ENCODE data around the gene SNN.

The SNN gene

DNA sequence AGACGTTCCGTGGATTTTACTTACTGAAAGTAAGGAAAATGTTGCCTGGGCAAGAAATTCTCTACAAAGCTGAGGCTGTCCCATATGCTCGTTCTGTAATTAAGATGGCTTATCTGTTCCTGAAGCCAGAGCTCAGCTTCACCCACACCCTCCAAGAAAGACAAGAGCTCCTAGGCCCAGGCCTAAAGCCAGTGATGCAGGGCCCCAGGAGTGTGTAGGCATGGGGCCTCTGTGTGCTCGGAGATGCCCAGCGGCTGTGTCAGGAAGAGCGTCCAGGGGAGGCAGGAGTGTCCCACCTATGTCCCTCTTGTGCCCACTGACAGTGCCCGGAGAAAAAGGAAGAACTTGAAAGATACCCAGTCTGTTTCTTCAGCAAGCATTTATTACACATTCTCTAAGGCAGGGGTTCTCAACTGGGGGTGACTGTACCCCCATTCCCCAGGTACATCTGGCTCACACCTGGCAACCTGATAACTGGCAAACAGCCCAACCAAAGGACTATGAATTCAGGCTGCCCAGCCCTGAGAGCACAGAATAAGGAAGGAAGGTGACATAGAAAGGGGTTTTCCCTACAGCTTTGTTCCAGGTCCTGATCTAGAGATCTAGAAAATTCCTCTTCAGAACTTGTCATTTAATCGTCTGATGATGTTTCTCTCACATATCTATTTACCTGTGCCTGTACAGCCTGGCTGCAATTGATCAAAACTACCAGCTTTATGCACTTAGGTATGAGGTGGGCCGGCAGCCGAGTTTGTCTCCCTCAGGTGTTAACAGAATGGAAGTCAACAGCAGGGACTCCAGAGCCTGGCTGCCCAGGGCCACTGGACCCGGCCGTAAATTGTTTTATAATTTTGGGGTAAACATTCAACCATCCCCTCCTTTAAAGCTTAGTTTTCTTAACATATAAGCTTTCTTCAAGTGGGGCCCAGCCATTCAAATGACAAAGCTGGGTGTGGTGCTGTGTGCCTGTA, 12.0 kb downstream of the SNN start:
- no peak for DNase-seq (ENCODE audit: low read depth in 2 of 2)

DNA sequence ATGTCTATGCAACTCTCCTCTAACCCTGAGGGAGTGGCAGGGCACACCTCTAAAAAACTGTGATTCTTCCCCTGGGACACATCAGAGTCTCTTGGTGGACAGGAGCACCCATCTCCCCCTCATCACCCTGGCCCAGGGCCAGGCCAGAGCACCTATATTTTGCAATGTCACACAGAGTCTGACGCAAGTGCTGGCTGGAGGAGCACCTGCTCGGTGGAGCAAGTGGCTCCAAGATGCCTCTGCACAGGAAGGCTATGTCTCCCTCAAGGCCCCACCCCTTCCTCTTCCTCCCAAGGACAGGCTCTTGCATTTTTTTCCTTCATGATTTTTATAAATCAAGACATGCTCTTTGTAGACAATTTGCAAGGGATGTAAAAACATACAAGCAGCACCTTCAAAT, 13.3 kb downstream of the SNN start:
- no peak for DNase-seq (ENCODE audit: low read depth in 2 of 2)

DNA sequence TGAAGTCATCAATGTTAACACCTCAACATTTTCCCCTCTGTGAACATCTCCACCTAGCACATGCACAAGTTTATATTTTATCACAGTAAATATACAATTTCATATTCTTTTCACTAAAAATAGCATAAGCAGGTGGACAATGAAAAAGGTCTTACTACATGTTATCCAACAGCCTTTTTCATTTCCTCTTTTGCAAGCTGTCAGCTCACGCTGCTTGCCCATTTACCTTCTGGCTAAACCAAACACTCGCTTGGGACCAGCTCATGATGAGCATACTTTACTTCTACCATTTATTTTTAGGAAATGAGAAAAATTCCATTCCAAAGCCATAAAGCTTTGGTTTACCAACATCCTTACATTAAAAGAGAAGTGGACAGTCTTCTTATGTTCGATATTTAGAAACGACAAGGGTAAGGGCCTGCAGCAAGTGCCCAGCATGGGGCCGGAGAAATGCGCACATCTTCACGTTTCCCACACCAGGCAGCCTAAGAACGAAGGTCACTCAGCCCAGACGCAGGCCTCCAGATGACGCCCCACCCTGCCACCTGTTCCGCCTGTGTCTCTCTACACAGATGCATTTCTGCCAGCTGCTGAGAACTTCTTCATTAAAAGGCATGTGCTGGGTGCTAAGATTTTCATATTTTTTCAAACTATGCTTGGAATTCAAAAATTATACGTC, 13.9 kb downstream of the SNN start:
- no peak for DNase-seq (ENCODE audit: low read depth in 2 of 2)

DNA sequence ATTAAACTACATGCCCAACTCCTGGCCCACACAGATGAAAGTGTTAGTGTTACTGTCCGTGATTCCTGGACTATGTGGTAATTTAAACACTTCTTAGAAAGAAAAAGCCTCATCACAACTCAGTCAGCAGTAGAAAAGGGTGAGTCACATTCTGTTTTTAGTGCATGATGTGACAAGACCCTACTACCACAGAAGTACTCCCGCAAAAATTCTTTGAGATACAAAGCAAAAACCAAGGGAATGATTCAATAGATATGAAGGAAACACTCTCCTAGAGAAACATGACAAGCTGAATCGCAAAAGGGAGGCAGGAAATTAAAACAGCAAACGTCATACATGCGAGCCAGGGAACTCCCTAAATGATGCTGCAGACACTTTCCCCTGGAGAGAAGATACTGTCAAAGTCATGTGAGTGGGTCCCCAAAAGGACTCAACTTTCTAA, 14.4 kb downstream of the SNN start:
- no peak for DNase-seq (ENCODE audit: low read depth in 2 of 2)

DNA sequence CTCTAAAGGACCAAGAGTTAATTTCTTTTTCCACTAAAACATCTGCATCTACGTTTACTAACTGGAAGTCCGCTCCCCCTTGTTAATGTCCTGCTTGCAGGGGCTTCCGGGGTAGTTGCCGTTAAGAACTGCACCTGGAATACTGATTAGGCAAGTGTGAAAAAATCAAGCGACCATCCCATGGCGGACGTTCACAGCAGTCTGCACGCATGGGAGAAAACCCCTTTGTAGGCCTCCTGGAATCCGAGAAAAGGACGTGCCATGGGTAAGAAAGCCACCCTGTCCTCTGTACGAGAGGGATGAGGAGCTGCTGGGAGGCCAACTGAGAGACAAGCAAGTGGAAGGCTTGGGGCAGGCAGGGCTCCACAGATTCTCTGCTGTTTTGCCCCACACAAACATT, 14.9 kb downstream of the SNN start:
- no peak for DNase-seq (ENCODE audit: low read depth in 2 of 2)

DNA sequence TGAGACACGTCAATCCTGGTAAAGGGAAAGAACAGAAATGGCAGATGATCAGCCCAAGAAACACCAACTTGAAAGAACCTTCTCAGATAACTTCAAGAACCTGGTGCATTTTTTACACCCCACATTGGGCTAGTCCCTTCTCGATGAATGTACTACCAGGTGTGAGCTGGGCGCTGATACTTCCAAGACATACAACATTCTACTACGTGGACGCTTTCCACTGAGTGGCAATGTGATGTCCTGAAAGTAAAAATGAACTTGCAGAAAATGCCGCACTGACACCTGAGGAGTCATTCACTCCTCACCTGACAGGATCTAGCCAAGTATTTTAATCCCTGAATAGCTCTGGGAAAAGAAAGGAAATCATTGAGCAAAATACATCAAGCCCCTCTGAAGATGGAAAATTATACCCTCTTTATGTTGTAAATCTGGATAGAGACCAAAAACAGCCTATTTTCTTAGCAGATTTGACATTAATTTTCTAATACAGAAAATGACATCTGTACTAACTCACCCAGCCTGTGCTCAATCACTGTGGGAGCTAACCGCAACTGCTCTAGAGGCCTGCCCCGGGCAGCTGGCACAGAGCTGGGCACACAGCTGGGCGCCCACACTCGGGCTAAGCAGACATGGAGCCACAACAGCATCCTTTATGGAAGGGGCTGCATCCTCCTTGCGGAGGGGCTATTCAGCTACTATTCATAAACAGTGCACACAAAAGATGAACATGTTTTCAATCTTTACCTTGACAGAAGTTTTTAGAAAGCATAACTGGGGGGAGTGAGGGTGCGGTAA, 16.2 kb downstream of the SNN start:
- DNase-seq (ENCODE audit: low read depth in 2 of 2) = no peak

DNA sequence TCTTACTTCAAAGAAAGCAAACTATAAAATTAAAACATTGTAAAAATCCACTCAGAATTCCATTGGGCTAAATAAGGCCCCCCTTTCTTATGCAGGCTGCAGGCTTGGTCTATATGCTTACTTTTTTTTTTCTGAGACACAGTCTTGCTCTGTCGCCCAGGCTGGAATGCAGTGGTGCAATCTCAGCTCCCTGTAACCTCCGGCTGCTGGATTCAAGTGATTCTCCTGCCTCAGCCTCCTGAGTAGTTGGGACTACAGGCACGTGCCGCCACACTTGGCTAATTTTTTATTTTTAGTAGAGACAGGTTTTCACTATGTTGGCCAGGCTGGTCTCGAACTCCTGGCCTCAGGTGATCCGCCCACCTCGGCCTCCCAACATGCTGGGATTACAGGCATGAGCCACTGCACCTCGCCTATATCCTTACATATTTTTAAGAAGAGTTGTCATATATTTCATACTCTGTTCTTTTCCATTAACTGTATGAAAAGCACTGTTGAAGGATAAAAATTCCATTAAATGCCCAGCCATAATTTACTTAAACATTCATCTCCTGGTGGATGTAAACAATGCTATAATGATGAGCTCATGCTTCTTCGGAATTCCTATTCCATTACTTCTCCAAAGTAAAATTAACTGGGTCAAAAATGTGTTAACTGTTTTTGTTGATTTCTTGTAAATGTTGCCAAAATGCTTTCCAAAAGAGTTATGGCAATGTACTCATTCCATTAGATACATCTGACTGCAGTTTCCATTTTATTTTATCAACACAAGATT, 17.8 kb downstream of the SNN start:
- DNase-seq (ENCODE audit: low read depth in 2 of 2) = no peak

DNA sequence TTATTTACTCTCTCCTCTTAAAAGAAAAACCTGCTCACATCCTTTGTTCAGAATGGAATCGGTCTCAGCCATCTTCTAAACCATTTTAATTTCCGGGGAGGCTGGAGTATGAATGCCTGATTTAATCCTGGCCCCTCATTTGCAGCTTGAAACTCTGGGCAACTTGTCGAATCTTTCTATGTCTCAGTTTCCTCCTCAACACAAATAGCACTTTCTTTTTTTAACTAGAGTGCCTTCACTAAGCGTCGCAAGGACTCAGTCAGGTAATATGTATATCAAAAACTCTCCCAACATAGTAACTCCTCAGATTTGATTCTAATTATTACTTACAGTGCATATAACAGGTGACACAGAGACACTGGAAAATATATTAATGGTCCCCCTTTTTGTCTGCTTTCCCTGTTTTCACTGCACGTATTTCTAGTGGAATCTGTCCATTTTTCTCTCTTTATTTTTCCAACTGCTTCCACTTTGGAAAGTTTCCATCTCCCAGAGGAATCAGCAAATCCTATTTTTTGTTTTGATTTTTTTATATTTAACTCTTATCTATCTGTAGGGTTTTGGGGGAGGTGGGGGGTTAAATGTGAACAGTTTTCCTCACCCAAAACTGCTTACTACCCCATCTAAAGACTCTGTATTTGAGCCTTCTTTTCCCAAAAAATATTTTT, 18.6 kb downstream of the SNN start:
- DNase-seq (ENCODE audit: low read depth in 2 of 2) = no peak

DNA sequence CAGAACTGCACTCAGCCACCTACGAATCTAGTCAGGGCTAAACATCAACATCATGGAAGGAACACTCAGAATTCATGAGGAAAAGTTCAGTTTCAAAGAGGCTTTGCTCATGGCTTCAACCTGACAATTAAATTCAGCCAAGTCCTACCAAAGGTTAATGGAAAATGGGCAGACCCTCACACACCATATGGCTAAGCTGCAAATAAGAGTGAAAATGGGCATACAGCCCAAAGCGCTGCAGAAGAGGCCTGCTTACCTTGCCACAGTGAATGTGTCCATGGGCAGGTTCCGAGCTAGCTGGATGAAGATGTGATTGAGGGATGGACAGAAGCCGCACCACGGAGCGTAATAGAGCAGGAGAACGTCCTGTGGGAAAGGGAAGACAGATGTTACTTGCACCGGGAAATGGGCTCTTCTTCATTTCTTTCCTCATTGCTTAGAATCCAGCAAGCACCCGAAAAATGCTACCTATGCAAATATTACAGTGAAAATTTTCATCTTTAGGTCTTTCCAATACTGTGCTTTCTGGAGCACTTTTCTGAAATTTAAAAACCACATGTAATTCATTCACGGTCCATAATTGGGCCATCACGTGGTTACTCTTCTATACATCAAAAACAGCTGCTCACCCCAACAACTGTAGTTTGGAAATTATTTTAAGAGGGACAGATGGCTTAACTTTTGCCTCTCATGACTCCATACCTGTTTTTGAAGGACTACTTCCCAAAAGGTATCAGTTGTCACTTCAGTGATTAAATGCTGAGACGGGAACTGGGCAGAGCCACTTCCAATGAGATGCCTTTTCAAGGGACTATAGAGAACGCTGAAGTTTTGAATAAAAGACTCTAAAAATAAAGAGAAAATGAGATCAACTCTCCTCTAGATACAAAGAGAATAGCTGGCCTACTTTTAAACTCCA, 19.6 kb downstream of the SNN start:
- DNase-seq (ENCODE audit: low read depth in 2 of 2) = no peak

DNA sequence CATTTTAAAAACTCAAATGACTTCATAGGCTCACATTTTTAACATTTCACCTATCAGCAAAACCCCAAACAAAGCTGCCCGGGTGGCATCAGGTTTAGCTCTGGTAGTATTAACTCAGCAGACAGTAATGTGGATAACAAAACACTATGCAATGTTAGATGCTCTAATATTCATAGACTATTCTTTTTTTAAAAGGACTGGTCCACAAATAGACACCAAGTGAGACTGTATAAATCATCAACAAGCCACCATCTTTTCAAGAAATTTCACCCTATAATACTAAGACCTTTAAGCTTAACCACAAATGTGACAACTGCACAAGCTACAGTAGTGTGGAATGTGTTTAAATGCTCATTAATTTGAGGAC, 20.2 kb downstream of the SNN start:
- DNase-seq (ENCODE audit: low read depth in 2 of 2) = no peak

DNA sequence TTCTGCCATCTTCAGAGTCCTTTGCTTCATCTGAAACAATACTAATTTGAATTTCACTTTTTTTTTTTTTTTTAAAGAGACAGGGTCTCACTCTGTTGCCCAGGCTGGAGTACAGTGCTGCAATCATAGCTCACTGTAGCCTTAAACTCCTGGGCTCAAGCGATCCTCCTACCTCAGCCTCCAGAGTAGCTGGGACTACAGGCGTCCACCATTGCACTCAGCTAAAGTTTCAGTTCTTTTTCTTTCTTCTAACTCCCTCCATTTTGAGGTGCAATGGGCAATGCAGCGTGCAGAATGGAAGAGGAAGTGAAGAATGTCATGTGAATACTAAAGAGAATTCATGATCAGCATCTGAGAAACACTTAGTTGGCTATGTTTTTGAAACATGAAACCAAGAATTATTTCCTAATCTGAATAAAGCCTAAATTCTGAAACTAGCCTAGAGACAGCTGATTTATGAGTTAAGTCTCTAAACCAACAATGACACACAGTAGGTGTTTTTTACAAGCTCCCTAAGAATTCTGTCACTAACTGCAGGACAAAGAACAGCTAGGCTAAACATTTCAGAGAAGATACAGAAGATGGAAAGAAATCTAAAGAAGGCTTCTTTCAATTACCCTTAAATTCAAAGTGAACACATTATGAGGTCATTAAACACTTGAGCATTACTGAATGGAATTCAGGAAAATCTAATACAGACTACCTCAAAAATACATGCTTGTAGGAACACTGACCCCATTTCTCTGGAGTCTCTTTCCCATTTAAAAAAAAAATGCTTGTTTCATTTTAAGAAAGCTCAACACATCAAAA, 21.0 kb downstream of the SNN start:
- no peak for DNase-seq (ENCODE audit: low read depth in 2 of 2)

DNA sequence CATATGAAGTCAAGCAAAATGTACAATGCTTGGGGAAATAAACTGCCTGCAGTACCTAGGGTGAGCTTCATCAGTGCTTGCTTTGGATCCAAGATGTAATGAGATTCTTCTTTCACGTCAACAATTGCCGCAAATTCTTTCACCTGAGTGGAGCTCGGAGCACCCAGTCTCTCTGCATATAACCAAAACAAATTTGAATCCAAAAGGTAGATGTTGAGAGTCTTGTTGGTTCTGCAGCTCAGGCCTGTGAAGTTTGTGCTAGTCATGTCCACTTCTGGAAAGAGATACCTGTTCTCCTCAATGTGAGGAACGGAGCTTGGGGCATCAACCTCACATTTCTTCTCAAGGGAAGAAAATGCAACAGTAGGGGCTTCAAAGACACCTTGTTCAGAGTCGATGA, 23.0 kb downstream of the SNN start:
- no peak for DNase-seq (ENCODE audit: low read depth in 2 of 2)

DNA sequence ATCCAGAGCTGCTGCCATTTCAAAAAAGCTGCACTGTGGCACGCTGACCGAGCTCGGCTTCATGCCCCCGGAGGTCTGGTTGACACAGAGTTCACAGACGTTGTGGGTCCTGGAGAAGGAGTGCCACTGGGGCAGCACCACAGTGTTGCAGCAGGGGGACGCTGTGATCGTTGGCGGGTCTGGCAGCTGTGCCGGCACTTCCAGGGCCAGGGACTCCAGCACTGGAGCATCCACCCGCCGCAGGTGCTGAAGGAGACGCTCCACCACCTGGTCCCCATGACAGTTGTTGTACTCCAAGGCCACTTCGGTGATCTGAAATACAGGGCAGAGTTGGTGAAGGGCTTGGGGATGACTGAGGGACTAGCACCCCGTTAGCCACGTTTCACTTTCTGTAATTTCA, 23.5 kb downstream of the SNN start:
- no peak for DNase-seq (ENCODE audit: low read depth in 2 of 2)

DNA sequence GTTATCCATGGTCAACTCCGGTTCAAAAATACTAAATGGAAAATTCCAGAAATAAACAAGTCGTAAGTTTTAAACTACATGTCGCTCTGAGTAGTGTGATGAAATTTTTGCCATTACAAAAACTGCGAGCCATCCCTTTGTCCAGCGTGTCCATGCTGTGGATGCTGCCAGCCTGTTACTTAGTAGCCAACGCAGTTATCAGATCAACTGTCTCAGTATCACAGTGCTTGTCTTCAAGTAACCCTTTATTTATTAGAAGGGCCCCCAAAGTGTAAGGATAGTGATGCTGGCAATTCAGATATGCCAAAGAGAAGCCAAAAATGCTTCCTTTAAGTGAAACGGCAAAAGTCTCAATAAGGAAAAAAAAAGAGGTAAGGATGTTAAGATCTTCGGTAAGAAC, 23.9 kb downstream of the SNN start:
- no peak for DNase-seq (ENCODE audit: low read depth in 2 of 2)

DNA sequence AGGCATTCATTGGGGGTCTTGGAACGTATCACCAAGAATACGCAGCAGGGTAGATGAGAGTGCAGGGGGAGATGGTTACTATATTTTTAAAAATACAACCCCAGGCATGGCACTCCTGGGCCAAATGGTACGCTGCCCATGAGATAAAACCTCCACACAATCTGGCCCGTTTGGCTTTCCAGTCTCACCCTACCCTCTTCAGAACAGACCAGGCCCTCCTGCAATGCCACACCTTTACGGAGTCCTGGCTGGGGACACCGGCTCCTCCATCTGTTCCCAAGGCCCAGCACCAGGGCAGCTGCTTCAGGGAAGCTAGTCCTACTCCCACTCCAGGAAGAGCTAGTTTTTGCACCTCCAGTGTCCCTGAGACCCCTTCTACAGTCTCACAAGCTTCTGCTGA, 24.4 kb downstream of the SNN start:
- no peak for DNase-seq (ENCODE audit: low read depth in 2 of 2)

DNA sequence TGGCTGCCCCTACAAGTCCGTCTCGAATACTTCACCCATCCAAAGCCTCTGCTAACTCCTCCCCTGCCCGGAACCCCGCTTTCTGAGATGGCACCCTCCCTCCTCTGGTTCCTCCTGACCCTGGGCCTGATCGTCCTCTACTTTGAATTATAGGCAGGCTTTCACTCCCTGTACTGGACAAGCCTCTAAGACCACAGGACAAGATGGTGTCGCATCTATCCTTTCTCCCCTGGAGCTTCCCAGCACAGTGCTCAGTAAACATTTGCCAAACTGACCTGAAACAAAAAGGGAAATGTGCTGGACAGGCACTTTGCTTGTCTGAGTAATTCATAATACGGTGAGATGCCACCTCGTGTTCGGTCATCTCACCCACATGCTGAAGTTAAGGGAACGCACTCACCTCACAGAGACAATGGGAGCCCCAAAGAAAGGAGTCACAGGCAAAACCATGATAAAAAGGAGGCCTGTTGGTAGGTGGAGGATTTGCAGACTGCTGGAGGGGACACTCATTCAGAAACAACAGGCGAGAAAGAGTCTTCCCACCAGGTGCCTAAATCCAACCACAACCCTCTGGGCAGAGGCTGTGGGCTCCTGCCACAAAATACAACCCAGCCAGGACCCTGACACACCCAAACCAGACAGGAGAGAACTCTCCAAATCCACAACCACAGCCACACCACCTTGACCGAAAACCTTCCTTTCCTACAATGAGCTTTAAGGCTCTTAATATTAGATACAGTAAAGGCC, 28.2 kb downstream of the SNN start:
- DNase-seq (ENCODE audit: low read depth in 2 of 2) = no peak

DNA sequence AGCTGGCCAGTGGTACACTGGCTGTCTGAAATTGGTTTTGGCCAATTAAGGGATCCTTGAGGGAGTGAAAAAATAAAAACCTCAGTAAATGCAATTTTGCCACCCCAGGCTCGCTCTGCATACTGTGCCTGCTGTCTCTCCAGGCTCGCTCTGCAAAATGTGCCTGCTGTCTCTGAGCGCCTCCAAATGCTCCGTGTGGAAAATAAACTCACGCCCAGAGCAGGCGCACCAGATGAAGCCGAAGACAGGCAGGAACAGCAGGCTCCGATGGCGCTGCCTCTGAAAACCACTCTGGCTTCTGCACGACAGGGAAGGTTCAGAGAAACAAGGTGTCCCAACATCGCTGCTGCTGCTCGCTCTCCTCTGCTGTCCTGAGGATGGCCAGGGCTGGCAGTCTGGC, 29.1 kb downstream of the SNN start:
- no peak for DNase-seq (ENCODE audit: low read depth in 2 of 2)

DNA sequence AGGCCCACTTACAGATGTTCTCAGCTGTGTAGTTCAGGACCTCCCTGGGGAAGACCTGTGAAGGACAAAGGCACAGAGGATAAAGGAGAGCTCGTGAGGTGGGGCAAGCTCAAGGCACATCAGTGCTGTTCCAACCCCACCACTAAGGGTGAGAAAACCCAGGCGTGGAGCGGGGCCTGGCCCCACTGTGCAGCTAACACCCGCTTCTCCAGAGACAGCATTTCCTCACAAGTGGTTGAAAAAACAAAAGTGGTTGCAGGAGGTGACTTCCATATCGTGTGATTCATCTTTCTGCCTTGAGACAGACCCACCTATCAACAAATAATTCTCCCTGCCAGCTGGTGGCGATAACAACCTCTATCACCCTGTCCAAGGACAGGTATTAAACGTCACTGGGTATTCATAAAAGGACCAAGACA, 30.0 kb downstream of the SNN start:
- DNase-seq (ENCODE audit: low read depth in 2 of 2) = no peak

All from activated CD8-positive, alpha-beta memory T cell treated with anti-CD3 and anti-CD28 coated beads for 4 hours (primary cell).